ENCODE measurements around the gene FLT3LG. TPM values are rescaled to one million over a fixed set of nuclear protein-coding genes. Genes with fewer than 3 reads are reported as not detected.
A peak's percentile ranks its signal among the peaks of the same experiment; 100 is the strongest.

Gene FLT3LG
- total RNA-seq, 1 experiment from 2014 or later, result 1.5 TPM

DNA sequence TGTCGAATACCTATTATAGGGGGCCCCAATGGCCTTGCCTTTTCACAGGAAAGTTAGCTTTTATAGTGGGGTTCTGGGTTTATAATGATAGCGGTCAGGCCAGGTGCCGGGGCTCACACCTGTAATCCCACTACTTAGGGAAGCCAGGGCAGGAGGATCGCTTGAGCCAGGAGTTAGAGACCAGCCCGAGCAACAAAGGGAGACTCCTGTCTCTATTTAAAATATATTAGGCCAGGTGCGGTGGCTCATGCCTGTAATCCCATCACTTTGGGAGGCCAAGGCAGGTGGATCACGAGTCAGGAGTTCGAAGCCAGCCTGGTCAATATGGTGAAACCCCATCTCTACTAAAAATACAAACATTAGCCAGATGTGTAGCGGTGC, 29.6 kb downstream of the FLT3LG start:
- CTCF ChIA-PET, result interaction anchor here (1.1 to 1.4 kb wide), 2 partner anchors 43 to 45 kb away, joined by 3 to 9 read pairs; no protein-coding TSS in a partner anchor
- H3K4me1 ChIP-seq (ENCODE audit: control insufficient read depth, insufficient read depth, low read length), result peaks cover 6% of the 10 kb centered on the region
- H3K36me3 ChIP-seq (ENCODE audit: control insufficient read depth, insufficient read depth, low read length), result no peaks in the 10 kb centered on the region
- POLR2A ChIA-PET, result no interaction called here
- DNase-seq (ENCODE audit: low read depth, low spot score) (no peak), ATAC-seq (no peak)
- no peaks in the 10 kb centered on the region for H3K27me3 ChIP-seq (ENCODE audit: control insufficient read depth, insufficient read depth, low read length)
- no peaks in the 10 kb centered on the region for H3K9me3 ChIP-seq (ENCODE audit: control insufficient read depth, insufficient read depth, low read depth, low read length)
- BruUV-seq (replicated peaks), result no TSS peak
- in situ Hi-C loops (cut with HindIII; ENCODE audit: low pct_unique_long_range_greater_than_20kb, low sequenced_read_pairs) (no loop called here), intact Hi-C loops (cut with micrococcal nuclease; ENCODE audit: unreplicated experiment) (loop anchor here (2.0 kb wide), 1 partner anchor 43 kb away; no protein-coding TSS in a partner anchor)
- no peak overlapping the region for H3K27ac ChIP-seq (ENCODE audit: low read length)
- H3K4me3 ChIP-seq (ENCODE audit: low read depth in 2 of 2, low read length in 2 of 2), result no peak overlapping the region
- no peak for TF ChIP-seq SIN3A (IDR thresholded peaks at IDR 0.05; ENCODE audit: borderline replicate concordance, insufficient read depth, low read depth, low read length)
- TF ChIP-seq, protein P1, sequence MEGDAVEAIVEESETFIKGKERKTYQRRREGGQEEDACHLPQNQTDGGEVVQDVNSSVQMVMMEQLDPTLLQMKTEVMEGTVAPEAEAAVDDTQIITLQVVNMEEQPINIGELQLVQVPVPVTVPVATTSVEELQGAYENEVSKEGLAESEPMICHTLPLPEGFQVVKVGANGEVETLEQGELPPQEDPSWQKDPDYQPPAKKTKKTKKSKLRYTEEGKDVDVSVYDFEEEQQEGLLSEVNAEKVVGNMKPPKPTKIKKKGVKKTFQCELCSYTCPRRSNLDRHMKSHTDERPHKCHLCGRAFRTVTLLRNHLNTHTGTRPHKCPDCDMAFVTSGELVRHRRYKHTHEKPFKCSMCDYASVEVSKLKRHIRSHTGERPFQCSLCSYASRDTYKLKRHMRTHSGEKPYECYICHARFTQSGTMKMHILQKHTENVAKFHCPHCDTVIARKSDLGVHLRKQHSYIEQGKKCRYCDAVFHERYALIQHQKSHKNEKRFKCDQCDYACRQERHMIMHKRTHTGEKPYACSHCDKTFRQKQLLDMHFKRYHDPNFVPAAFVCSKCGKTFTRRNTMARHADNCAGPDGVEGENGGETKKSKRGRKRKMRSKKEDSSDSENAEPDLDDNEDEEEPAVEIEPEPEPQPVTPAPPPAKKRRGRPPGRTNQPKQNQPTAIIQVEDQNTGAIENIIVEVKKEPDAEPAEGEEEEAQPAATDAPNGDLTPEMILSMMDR (IDR thresholded peaks at IDR 0.05), result no peak
- TF ChIP-seq TCF7L2 (IDR thresholded peaks at IDR 0.05; ENCODE audit: low read depth, low read length), result no peak
- TF ChIP-seq, protein P2, sequence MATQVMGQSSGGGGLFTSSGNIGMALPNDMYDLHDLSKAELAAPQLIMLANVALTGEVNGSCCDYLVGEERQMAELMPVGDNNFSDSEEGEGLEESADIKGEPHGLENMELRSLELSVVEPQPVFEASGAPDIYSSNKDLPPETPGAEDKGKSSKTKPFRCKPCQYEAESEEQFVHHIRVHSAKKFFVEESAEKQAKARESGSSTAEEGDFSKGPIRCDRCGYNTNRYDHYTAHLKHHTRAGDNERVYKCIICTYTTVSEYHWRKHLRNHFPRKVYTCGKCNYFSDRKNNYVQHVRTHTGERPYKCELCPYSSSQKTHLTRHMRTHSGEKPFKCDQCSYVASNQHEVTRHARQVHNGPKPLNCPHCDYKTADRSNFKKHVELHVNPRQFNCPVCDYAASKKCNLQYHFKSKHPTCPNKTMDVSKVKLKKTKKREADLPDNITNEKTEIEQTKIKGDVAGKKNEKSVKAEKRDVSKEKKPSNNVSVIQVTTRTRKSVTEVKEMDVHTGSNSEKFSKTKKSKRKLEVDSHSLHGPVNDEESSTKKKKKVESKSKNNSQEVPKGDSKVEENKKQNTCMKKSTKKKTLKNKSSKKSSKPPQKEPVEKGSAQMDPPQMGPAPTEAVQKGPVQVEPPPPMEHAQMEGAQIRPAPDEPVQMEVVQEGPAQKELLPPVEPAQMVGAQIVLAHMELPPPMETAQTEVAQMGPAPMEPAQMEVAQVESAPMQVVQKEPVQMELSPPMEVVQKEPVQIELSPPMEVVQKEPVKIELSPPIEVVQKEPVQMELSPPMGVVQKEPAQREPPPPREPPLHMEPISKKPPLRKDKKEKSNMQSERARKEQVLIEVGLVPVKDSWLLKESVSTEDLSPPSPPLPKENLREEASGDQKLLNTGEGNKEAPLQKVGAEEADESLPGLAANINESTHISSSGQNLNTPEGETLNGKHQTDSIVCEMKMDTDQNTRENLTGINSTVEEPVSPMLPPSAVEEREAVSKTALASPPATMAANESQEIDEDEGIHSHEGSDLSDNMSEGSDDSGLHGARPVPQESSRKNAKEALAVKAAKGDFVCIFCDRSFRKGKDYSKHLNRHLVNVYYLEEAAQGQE (IDR thresholded peaks at IDR 0.05; ENCODE audit: insufficient read depth in 1 of 2, low read depth in 2 of 2, low read length in 1 of 2), result no peak
- TF ChIP-seq POLR2AphosphoS5 (IDR thresholded peaks at IDR 0.05; ENCODE audit: low read depth, low read length), result no peak

DNA sequence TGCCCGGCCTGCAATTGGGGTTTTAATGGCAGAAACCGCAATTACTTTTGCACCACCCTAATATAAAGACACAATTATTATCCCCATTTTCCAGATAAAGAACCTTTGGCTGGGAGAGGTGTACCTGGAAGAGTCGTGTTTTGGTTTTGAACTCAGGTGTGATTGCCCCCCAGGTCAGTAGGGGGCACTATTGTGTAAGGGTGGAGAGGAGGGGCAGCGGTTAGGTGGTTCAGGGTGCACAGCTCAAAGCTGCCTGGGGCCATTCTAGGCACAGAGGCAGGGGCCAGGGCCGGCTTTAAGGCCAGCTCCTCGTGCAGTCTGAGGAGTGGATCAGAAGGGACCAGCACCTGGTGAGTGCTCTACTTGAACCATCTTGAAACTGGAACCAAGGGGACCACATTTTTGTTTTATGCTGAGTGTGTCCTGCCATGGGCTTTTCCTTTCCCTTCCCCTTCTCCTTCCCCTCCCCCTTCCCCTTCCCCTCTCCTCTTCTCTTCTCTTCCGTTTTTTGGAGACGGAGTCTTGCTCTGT, 32.6 kb downstream of the FLT3LG start:
- intact Hi-C loops (cut with micrococcal nuclease; ENCODE audit: unreplicated experiment), result no loop called here
- no peak for TF ChIP-seq SIN3A (IDR thresholded peaks at IDR 0.05; ENCODE audit: borderline replicate concordance, insufficient read depth, low read depth, low read length)
- TF ChIP-seq, protein P2 (IDR thresholded peaks at IDR 0.05; ENCODE audit: insufficient read depth in 1 of 2, low read depth in 2 of 2, low read length in 1 of 2), result no peak
- TF ChIP-seq POLR2AphosphoS5 (IDR thresholded peaks at IDR 0.05; ENCODE audit: low read depth, low read length), result no peak
- no peak for TF ChIP-seq TCF7L2 (IDR thresholded peaks at IDR 0.05; ENCODE audit: low read depth, low read length)
- TF ChIP-seq, protein P1 (IDR thresholded peaks at IDR 0.05), result peak; percentile 87

More for the DNA sequence above, 32.6 kb downstream of the FLT3LG start:
- ChIA-PET POLR2A (no interaction called here), CTCF (interaction anchor here (0.6 to 0.9 kb wide), 5 partner anchors 21 to 64 kb away, joined by 3 to 7 read pairs (median 4); partner anchors contain the start of gene RCN3)
- no peaks in the 10 kb centered on the region for H3K27me3 ChIP-seq (ENCODE audit: control insufficient read depth, insufficient read depth, low read length)
- H3K4me1 ChIP-seq (ENCODE audit: control insufficient read depth, insufficient read depth, low read length), result no peaks in the 10 kb centered on the region
- no peaks in the 10 kb centered on the region for H3K36me3 ChIP-seq (ENCODE audit: control insufficient read depth, insufficient read depth, low read length)
- ATAC-seq (peak; percentile 60; the same call in 1 of the 2 replicates), DNase-seq (ENCODE audit: low read depth, low spot score) (no peak)
- no TSS peak for BruUV-seq (replicated peaks)
- in situ Hi-C loops (cut with HindIII; ENCODE audit: low pct_unique_long_range_greater_than_20kb, low sequenced_read_pairs), result no loop called here
- H3K9me3 ChIP-seq (ENCODE audit: control insufficient read depth, insufficient read depth, low read depth, low read length), result no peaks in the 10 kb centered on the region
- no peak overlapping the region for H3K27ac ChIP-seq (ENCODE audit: low read length)
- H3K4me3 ChIP-seq (ENCODE audit: low read depth in 2 of 2, low read length in 2 of 2), result no peak overlapping the region
